Bronchial epithelial cell (primary cell): Measurements from ENCODE around the gene GORASP1. TPM values are rescaled to one million over a fixed set of nuclear protein-coding genes. Genes with fewer than 3 reads are reported as not detected.

Experiments
- DNase-seq: peaks from one replicate; pipeline ENCODE4 v3.0.0-alpha.2; 2010; ENCODE audit warnings: low read depth
- FAIRE-seq: peaks from 2 replicates; lab custom pipeline; 2011; peaks lifted over from hg19 to GRCh38; lab: Jason Lieb, UNC
- H3K27me3 ChIP-seq: 2 replicates; pipeline ENCODE4 v1.5.1; 2011; ENCODE audit warnings: low read length; ENCODE audit not compliant: control insufficient read depth, insufficient read depth
- H3K36me3 ChIP-seq: 2 replicates; pipeline ENCODE4 v1.5.1; 2011; ENCODE audit warnings: low read length; ENCODE audit not compliant: control insufficient read depth, insufficient read depth
- H3K4me3 ChIP-seq: 2 replicates; pipeline ENCODE4 v1.5.1; 2011; ENCODE audit warnings: mild to moderate bottlenecking, low read depth, low read length, control low read depth
- total RNA-seq: library from RNA; depleted of rRNA; stranded (reverse); fragments of >200 nt; gene quantifications from 2 replicates; pipeline ENCODE4 v1.2.1, GENCODE V29; 2014
- TF ChIP-seq, protein P1 (sequence below): IDR thresholded peaks from 2 replicates; pipeline ENCODE4 v1.5.1; 2011; ENCODE audit warnings: mild to moderate bottlenecking, moderate library complexity, low read length, control low read depth, inconsistent platforms; ENCODE audit not compliant: insufficient read depth, severe bottlenecking

GORASP1 gene
- total RNA-seq, 1 donor from 2014 or later = 17.9 TPM

DNA sequence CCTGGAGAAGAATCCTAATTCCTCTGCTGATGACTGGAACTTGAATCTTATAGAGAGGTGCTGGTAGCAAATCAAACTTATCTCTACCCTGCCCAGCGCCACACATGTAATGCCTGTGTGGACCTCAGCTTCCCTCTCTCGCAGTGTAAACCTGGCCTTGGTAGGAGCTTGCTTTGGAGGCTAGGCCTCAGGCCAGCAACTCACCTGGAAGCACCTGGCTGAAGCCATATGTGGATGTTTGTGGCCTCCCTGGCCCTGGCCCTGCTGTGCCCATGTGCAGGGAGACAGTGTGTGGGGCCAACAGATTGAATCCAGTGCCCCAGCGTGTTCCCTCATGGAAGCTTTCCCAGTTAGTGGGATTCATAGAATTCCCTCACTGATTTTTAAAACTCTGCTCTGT, 8.4 kb upstream of the GORASP1 start:
- DNase-seq (no peak), FAIRE-seq (no peak)
- Histone ChIP-seq H3K27me3 (no peaks in the 10 kb centered on the region), H3K36me3 (no peaks in the 10 kb centered on the region), H3K4me3 (no peak overlapping the region)
- TF ChIP-seq, protein P1, sequence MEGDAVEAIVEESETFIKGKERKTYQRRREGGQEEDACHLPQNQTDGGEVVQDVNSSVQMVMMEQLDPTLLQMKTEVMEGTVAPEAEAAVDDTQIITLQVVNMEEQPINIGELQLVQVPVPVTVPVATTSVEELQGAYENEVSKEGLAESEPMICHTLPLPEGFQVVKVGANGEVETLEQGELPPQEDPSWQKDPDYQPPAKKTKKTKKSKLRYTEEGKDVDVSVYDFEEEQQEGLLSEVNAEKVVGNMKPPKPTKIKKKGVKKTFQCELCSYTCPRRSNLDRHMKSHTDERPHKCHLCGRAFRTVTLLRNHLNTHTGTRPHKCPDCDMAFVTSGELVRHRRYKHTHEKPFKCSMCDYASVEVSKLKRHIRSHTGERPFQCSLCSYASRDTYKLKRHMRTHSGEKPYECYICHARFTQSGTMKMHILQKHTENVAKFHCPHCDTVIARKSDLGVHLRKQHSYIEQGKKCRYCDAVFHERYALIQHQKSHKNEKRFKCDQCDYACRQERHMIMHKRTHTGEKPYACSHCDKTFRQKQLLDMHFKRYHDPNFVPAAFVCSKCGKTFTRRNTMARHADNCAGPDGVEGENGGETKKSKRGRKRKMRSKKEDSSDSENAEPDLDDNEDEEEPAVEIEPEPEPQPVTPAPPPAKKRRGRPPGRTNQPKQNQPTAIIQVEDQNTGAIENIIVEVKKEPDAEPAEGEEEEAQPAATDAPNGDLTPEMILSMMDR = no peak

DNA sequence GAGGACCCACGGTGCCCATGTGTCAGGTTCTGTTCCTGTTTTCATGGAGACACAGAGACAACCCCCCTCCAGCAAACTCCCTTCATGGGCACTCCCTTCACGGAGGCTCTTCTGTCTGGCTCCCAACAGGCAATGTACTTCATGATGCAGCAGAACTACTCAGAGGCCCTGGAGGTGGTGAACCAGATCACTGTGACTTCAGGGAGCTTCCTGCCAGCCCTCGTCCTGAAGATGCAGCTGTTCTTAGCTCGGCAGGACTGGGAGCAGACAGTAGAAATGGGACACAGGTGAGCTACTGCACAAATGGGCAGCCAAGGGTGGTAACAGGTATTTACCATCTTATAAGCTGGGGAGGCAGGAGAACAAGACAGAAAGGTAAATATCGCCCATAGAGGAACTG, 7.0 kb upstream of the GORASP1 start:
- no peak for FAIRE-seq
- no peaks in the 10 kb centered on the region for H3K27me3 ChIP-seq

DNA sequence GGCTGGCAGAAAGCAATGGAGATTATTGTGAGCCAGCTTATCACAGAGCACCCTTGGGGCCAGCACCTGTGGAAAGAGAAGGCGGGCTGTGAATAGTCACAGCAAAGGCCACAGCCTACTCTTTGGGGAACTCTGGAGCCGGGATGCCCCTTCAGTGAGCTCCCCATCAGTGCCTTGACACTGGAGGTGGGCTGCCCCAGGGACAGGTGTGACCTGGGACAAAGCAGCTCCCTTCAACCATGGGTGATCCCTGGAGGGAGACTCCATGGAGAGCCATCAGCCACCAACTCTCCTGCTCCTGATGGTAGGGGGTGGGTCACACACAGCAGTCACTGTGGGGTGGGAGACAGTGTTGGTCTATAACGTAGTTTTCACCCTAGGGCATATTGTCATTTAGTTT, 5.9 kb upstream of the GORASP1 start:
- H3K27me3 ChIP-seq = no peaks in the 10 kb centered on the region
- H3K4me3 ChIP-seq = no peak overlapping the region
- no peaks in the 10 kb centered on the region for H3K36me3 ChIP-seq
- FAIRE-seq (no peak), DNase-seq (no peak)
- TF ChIP-seq, protein P1 = no peak

More for the DNA sequence above, 7.0 kb upstream of the GORASP1 start:
- Histone ChIP-seq H3K36me3 (no peaks in the 10 kb centered on the region), H3K4me3 (no peak overlapping the region)
- TF ChIP-seq, protein P1 = no peak
- no peak for DNase-seq

DNA sequence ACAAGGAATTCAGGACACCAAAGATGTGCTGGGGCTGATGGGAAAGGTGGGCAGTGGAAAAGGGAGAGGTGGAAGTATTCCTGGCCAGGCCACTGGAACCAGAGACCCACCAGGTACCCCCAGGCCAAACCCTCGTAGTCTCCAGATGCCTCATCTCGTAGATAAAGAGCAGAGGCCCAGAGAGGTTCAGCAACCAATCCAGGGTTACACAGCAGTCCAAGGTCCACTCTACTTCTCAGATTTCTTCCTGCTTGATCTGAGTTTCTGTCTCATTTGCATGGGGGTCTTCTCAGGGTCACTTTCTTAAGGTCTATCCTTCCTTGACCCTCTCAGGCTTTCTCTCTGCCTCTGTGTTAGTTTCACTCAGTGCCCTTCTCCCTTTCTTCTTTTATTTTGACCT, 5.1 kb upstream of the GORASP1 start:
- Histone ChIP-seq H3K36me3 (no peaks in the 10 kb centered on the region), H3K4me3 (no peak overlapping the region), H3K27me3 (no peaks in the 10 kb centered on the region)
- DNase-seq = no peak
- TF ChIP-seq, protein P1 = no peak
- no peak for FAIRE-seq

DNA sequence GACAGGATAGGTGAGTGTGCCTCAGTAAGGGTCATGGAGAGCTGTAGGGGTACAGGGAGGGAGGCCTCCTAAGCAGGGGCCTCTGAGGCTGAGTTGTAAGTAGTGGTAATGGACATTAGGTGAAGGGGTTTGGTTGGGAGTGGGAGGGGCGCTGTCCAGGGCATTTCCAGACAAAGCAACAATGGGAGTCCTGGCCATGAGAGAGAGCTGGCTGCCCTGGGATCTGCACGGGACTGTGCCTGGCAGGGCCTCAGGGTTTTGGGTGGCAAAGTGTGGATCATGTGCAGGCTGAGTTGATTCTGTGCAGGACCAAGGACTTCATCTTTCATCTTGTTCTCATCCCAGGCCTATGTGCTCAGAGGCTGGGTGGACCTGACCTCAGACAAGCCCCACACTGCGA, 4.7 kb upstream of the GORASP1 start:
- H3K36me3 ChIP-seq = no peaks in the 10 kb centered on the region
- no peak for DNase-seq
- FAIRE-seq = no peak
- no peak overlapping the region for H3K4me3 ChIP-seq
- no peaks in the 10 kb centered on the region for H3K27me3 ChIP-seq
- TF ChIP-seq, protein P1 = no peak

DNA sequence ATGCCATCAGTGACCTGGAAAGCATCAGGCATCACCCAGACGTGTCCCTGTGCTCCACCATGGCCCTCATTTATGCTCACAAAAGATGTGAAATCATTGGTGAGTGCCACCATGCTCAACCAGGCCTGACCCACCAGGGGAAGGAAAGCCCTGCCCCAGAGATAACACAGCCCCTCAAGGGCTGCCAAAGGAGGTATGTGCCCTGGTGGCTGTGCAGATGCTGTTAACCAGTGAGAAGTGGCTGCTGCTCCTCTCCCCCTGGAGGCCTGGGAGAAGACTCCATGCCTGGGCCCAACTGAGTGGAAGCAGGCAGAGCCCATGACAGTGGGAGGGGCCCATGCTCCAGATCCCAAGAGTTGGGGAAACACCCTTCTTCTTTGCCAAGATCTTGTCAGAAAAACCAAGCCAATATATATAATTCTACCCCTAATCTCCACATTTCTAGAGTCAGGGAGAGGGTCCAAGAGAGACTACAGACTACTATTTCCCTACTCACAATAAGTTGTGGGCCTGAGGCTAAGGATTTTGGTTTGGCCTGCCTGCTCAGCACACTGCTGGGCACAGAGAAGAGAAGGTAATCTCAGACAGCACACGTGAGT, 2.7 kb upstream of the GORASP1 start:
- DNase-seq (no peak), FAIRE-seq (no peak)
- TF ChIP-seq, protein P1 = no peak
- Histone ChIP-seq H3K4me3 (no peak overlapping the region), H3K27me3 (no peaks in the 10 kb centered on the region), H3K36me3 (no peaks in the 10 kb centered on the region)
